Sigmoid colon (tissue), 7 donors: ENCODE data around the gene EEF2. TPM values are rescaled to one million over a fixed set of nuclear protein-coding genes. Genes with fewer than 3 reads are reported as not detected.

Experiments used
- DNase-seq: peaks from one replicate; pipeline ENCODE4 v3.0.0-alpha.2; 2019
- H3K27ac ChIP-seq, 4 donors: fragments of 200-600 bp; sonication (generic); one replicate each; pipeline ENCODE4 v1.5.1; 2016 to 2019; ENCODE audit warnings: mild to moderate bottlenecking in 1 of 4
- H3K27me3 ChIP-seq, 3 donors: fragments of 200-600 bp; sonication (generic); one replicate each; pipeline ENCODE4 v1.5.1; 2019; ENCODE audit warnings: mild to moderate bottlenecking in 1 of 3
- H3K36me3 ChIP-seq, 4 donors: fragments of 200-600 bp; sonication (generic); one replicate each; pipeline ENCODE4 v1.5.1; 2016 to 2019
- H3K4me1 ChIP-seq, 4 donors: fragments of 200-600 bp; sonication (generic); one replicate each; pipeline ENCODE4 v1.5.1; 2017 to 2019
- H3K4me3 ChIP-seq, 4 donors: fragments of 200-600 bp; sonication (generic); one replicate each; pipeline ENCODE4 v1.5.1; 2017 to 2019; ENCODE audit warnings: mild to moderate bottlenecking in 2 of 4, moderate library complexity in 1 of 4
- H3K9me3 ChIP-seq, 4 donors: fragments of 200-600 bp in 3 of 4; sonication (generic) in 3 of 4; one replicate each; pipeline versions ENCODE4 v1.5.1 to v1.6.1; 2013 to 2019
- CTCF ChIP-seq, 4 experiments: fragments of 450-650 bp in 3 of 4; fragments of 200-600 bp in 1 of 4; IDR thresholded peaks; one replicate each; pipeline ENCODE4 v1.5.1; 2016 to 2019; ENCODE audit warnings: antibody characterized with exemption in 4 of 4, mild to moderate bottlenecking in 3 of 4, moderate library complexity in 2 of 4
- EP300 ChIP-seq, 4 donors: sonication (generic); formaldehyde crosslinking; IDR thresholded peaks; one replicate each; pipeline ENCODE4 v1.6.1; 2017; ENCODE audit warnings: antibody characterized with exemption in 4 of 4
- POLR2A ChIP-seq, 2 donors: fragments of 450-650 bp; IDR thresholded peaks; one replicate each; pipeline ENCODE4 v1.6.1; 2016; ENCODE audit warnings: antibody characterized with exemption in 2 of 2, mild to moderate bottlenecking in 2 of 2, moderate library complexity in 2 of 2
- POLR2AphosphoS5 ChIP-seq, 4 donors: sonication (generic); formaldehyde crosslinking; IDR thresholded peaks; one replicate each; pipeline ENCODE4 v1.6.1; 2017; ENCODE audit warnings: antibody characterized with exemption in 4 of 4
- WGBS, 2 donors: extraction: QIAGEN DNeasy Blood & Tissue Kit; methylation state at CpG; one replicate each; pipeline ENCODE4 v1.1.7; 2013; 5-methylcytosine and 5-hydroxymethylcytosine counted together
- intact Hi-C: fragments of 100-400 bp; cut with DNase I; formaldehyde crosslinking; loops from one replicate; pipeline ENCODE4 v1.15.1; 2023
- polyA plus RNA-seq, 3 donors: library from polyadenylated mRNA; stranded (reverse); fragments of 200-250 nt; gene quantifications; one replicate each; pipeline ENCODE4 v1.2.3, GENCODE V29; 2013
- total RNA-seq, 4 donors: library from RNA; depleted of rRNA; stranded (reverse); fragments of >200 nt; gene quantifications; one replicate each; pipeline ENCODE4 v1.1.0, GENCODE V29; 2016
- donor health status: healthy with polysubstance abuse.
- donor health status: Bipolar disorder and iron deficiency.
- donor health status: healthy.

EEF2 gene
- total and polyA plus RNA-seq, 7 donors, result 906 to 2,448 (median 1,842) TPM

- Histone ChIP-seq H3K36me3 (peaks cover 0 to 23% (median 6%) of the 10 kb centered on the region in 4 donors), H3K4me3 (no peak overlapping the region), H3K27me3 (no peaks in the 10 kb centered on the region), H3K9me3 (no peaks in the 10 kb centered on the region), H3K27ac (peak overlapping the region; percentile 12 to 86 (median 81)), H3K4me1 (peaks cover 0 to 57% (median 48%) of the 10 kb centered on the region in 4 donors)
- DNase-seq, result peak; percentile 68
- TF ChIP-seq CTCF (IDR thresholded peaks at IDR 0.05) (no peak), POLR2AphosphoS5 (IDR thresholded peaks at IDR 0.05) (peak in 2 of 4 donors; percentile 40 to 48)
- WGBS, 2 donors, result 74 to 84% methylated on average over 17 of the region's 17 CpGs
- intact Hi-C loops, result no loop called here
Measured at GRCh38 chr19:4019578-4019977, 34.3 kb upstream of the EEF2 start.

GRCh38 chr19:4018775-4019504, 33.7 kb upstream of the EEF2 start:
- Histone ChIP-seq H3K27ac (peak overlapping the region; percentile 12 to 86 (median 81)), H3K9me3 (no peaks in the 10 kb centered on the region), H3K36me3 (peaks cover 0 to 23% (median under 1%) of the 10 kb centered on the region in 4 donors), H3K27me3 (no peaks in the 10 kb centered on the region), H3K4me3 (no peak overlapping the region), H3K4me1 (peaks cover 0 to 64% (median 54%) of the 10 kb centered on the region in 4 donors)
- 93% methylated on average over 19 of the region's 19 CpGs for WGBS, 2 donors
- no peak for TF ChIP-seq POLR2AphosphoS5 (IDR thresholded peaks at IDR 0.05)
- no peak for TF ChIP-seq POLR2A (IDR thresholded peaks at IDR 0.05)
- intact Hi-C loops, result no loop called here
- no peak for DNase-seq

- Histone ChIP-seq H3K4me1 (peaks cover 0 to 71% (median 62%) of the 10 kb centered on the region in 4 donors), H3K36me3 (peaks cover 7 to 23% (median 8%) of the 10 kb centered on the region in 4 donors), H3K27ac (peak overlapping the region in 3 of 4 donors; percentile 80 to 86 (median 82)), H3K9me3 (no peaks in the 10 kb centered on the region), H3K4me3 (no peak overlapping the region), H3K27me3 (no peaks in the 10 kb centered on the region)
- TF ChIP-seq POLR2A (IDR thresholded peaks at IDR 0.05), result no peak
- no peak for TF ChIP-seq EP300 (IDR thresholded peaks at IDR 0.05)
- TF ChIP-seq CTCF (IDR thresholded peaks at IDR 0.05), result no peak
- TF ChIP-seq POLR2AphosphoS5 (IDR thresholded peaks at IDR 0.05), result no peak
- WGBS, 2 donors, result 89 to 92% methylated on average over 22 of the region's 22 CpGs
- DNase-seq, result no peak
- intact Hi-C loops, result no loop called here
Measured at GRCh38 chr19:4018140-4018613, 32.9 kb upstream of the EEF2 start.

- H3K4me3 ChIP-seq, result no peak overlapping the region
- peaks cover 0 to 82% (median 73%) of the 10 kb centered on the region in 4 donors for H3K4me1 ChIP-seq
Measured at GRCh38 chr19:4016903-4017638, 31.8 kb upstream of the EEF2 start.

More at GRCh38 chr19:4016903-4017638, 31.8 kb upstream of the EEF2 start:
- no peak for DNase-seq
- Histone ChIP-seq H3K9me3 (no peaks in the 10 kb centered on the region), H3K36me3 (peaks cover 7 to 28% (median 13%) of the 10 kb centered on the region in 4 donors), H3K27ac (peak overlapping the region; percentile 68 to 86 (median 84)), H3K27me3 (no peaks in the 10 kb centered on the region)
- intact Hi-C loops, result no loop called here
- no peak for TF ChIP-seq POLR2AphosphoS5 (IDR thresholded peaks at IDR 0.05)
- TF ChIP-seq CTCF (IDR thresholded peaks at IDR 0.05), result no peak
- TF ChIP-seq EP300 (IDR thresholded peaks at IDR 0.05), result no peak
- no peak for TF ChIP-seq POLR2A (IDR thresholded peaks at IDR 0.05)
- 95% methylated on average over 15 of the region's 15 CpGs for WGBS, 2 donors
